ENCODE results near the gene RAB27B. TPM values are rescaled to one million over a fixed set of nuclear protein-coding genes. Genes with fewer than 3 reads are reported as not detected.

Gene RAB27B
- total RNA-seq, 1 donor from 2014 or later: 22.2 TPM

GRCh38 chr18:54880395-54881105, 52.3 kb downstream of the RAB27B start:
- no peaks in the 10 kb centered on the region for H3K4me1 ChIP-seq
- intact Hi-C loops (cut with DNase I): no loop called here
- H3K4me3 ChIP-seq: no peak overlapping the region
- no peaks in the 10 kb centered on the region for H3K9me3 ChIP-seq
- H3K27me3 ChIP-seq: no peaks in the 10 kb centered on the region
- DNase-seq (no peak), ATAC-seq (no peak)
- H3K27ac ChIP-seq: no peak overlapping the region
- H3K36me3 ChIP-seq: no peaks in the 10 kb centered on the region
- TF ChIP-seq CTCF (IDR thresholded peaks at IDR 0.05): no peak

- intact Hi-C loops (cut with DNase I): no loop called here
- Histone ChIP-seq H3K4me3 (no peak overlapping the region), H3K4me1 (no peaks in the 10 kb centered on the region), H3K27ac (no peak overlapping the region), H3K27me3 (no peaks in the 10 kb centered on the region), H3K36me3 (no peaks in the 10 kb centered on the region), H3K9me3 (no peaks in the 10 kb centered on the region)
- no peak for ATAC-seq
- TF ChIP-seq CTCF (IDR thresholded peaks at IDR 0.05): no peak
- DNase-seq: no peak
These were observed 53.0 kb downstream of the RAB27B start for GRCh38 chr18:54881229-54881768.

- no peak for ATAC-seq
- no peaks in the 10 kb centered on the region for H3K9me3 ChIP-seq
- intact Hi-C loops (cut with DNase I): no loop called here
- DNase-seq: no peak
- H3K4me1 ChIP-seq: no peaks in the 10 kb centered on the region
- H3K27me3 ChIP-seq: no peaks in the 10 kb centered on the region
- H3K4me3 ChIP-seq: no peak overlapping the region
- TF ChIP-seq CTCF (IDR thresholded peaks at IDR 0.05): no peak
- no peak overlapping the region for H3K27ac ChIP-seq
- no peaks in the 10 kb centered on the region for H3K36me3 ChIP-seq
These were observed 54.0 kb downstream of the RAB27B start for GRCh38 chr18:54882318-54882717.

GRCh38 chr18:54883816-54884604, 55.7 kb downstream of the RAB27B start:
- Histone ChIP-seq H3K9me3 (no peaks in the 10 kb centered on the region), H3K27me3 (no peaks in the 10 kb centered on the region), H3K4me1 (no peaks in the 10 kb centered on the region), H3K36me3 (no peaks in the 10 kb centered on the region), H3K27ac (no peak overlapping the region), H3K4me3 (no peak overlapping the region)
- DNase-seq (no peak), ATAC-seq (no peak)
- no peak for TF ChIP-seq CTCF (IDR thresholded peaks at IDR 0.05)
- intact Hi-C loops (cut with DNase I): no loop called here

GRCh38 chr18:54888378-54888777, 60.1 kb downstream of the RAB27B start:
- Histone ChIP-seq H3K4me3 (no peak overlapping the region), H3K9me3 (no peaks in the 10 kb centered on the region), H3K27ac (no peak overlapping the region), H3K27me3 (no peaks in the 10 kb centered on the region), H3K36me3 (no peaks in the 10 kb centered on the region), H3K4me1 (no peaks in the 10 kb centered on the region)
- intact Hi-C loops (cut with DNase I): no loop called here
- no peak for ATAC-seq
- DNase-seq: no peak
- TF ChIP-seq CTCF (IDR thresholded peaks at IDR 0.05): no peak
